GM12878 (cell line): ENCODE results near the gene SEMA3B. TPM values are rescaled to one million over a fixed set of nuclear protein-coding genes. Genes with fewer than 3 reads are reported as not detected.
"Not testable (repeated sequence)": the region's sequence is repeated elsewhere in the genome, so short reads cannot be mapped to it uniquely, and the experiment has no call there.

Source experiments
- ATAC-seq: fragments of 200-7000 bp; cut with Tn5 transposase; 3 replicates; pipeline ENCODE4 v1.9.1; 2020; ENCODE audit warnings: mild to moderate bottlenecking, moderate library complexity
- BruUV-seq: library from RNA; stranded (reverse); fragments of 400-500 nt; replicated peaks from 2 replicates; lab custom pipeline; 2021; lab: Mats Ljungman, UMichigan
- CTCF ChIA-PET: fragments of 300-600 bp; sonication (Branson Sonifier 250); formaldehyde crosslinking; extraction: SDS; loops from one replicate; lab custom pipeline; 2021; ENCODE audit warnings: inconsistent platforms; lab: Yijun Ruan, JAX
- POLR2A ChIA-PET: fragments of 350-600 bp; formaldehyde crosslinking; extraction: SDS; loops from one replicate; lab custom pipeline; 2021; ENCODE audit warnings: inconsistent platforms; lab: Charles Lee
- RAD21 ChIA-PET: fragments of 300-600 bp; sonication (Branson Sonifier 250); formaldehyde crosslinking; loops from one replicate; lab custom pipeline; 2023; ENCODE audit warnings: antibody characterized with exemption; ENCODE audit not compliant: unreplicated experiment; lab: Charles Lee
- SMC1A ChIA-PET: fragments of 300-600 bp; sonication (Branson Sonifier 250); formaldehyde crosslinking; loops from one replicate; lab custom pipeline; 2023; ENCODE audit not compliant: unreplicated experiment, uncharacterized antibody; lab: Charles Lee
- DNase-seq: peaks from one replicate; pipeline ENCODE4 v3.0.0-alpha.2; 2011; ENCODE audit warnings: low read depth, low spot score
- FAIRE-seq: peaks from 3 replicates; lab custom pipeline; 2011; peaks lifted over from hg19 to GRCh38; lab: Jason Lieb, UNC
- H2AFZ ChIP-seq: 2 replicates; pipeline ENCODE4 v1.6.0; 2011; ENCODE audit warnings: low read depth, low read length, control low read depth; ENCODE audit not compliant: control insufficient read depth
- H3K27ac ChIP-seq: 2 replicates; pipeline ENCODE4 v1.5.1; 2011; ENCODE audit warnings: control low read depth; ENCODE audit not compliant: control insufficient read depth, insufficient read depth
- H3K27me3 ChIP-seq, 2 experiments: replicated peaks in 1 of 2; 2 replicates each; pipeline versions ENCODE4 v1.6.0 to v1.6.1; 2011; ENCODE audit warnings: low read length in 1 of 2; ENCODE audit not compliant: control insufficient read depth in 2 of 2, insufficient read depth in 2 of 2
- H3K36me3 ChIP-seq, 2 experiments: 2 replicates each; pipeline ENCODE4 v1.5.1; 2011; ENCODE audit warnings: low read length in 1 of 2; ENCODE audit not compliant: control insufficient read depth in 2 of 2, insufficient read depth in 2 of 2
- H3K4me1 ChIP-seq: 2 replicates; pipeline ENCODE4 v1.6.1; 2011; ENCODE audit warnings: mild to moderate bottlenecking, low read length, moderate library complexity, mixed read lengths; ENCODE audit not compliant: control insufficient read depth, insufficient read depth
- H3K4me2 ChIP-seq: 2 replicates; pipeline ENCODE4 v1.6.0; 2011; ENCODE audit warnings: control low read depth; ENCODE audit not compliant: control insufficient read depth, insufficient read depth
- H3K4me3 ChIP-seq: fragments of 200-600 bp; sonication (generic); 2 replicates; pipeline ENCODE4 v1.5.1; 2016
- H3K79me2 ChIP-seq: 2 replicates; pipeline ENCODE4 v1.6.0; 2011; ENCODE audit warnings: low read length; ENCODE audit not compliant: control insufficient read depth, insufficient read depth
- H3K9ac ChIP-seq: 2 replicates; pipeline ENCODE4 v1.8.0; 2011; ENCODE audit warnings: low read length, control low read depth, mixed read lengths; ENCODE audit not compliant: control insufficient read depth, insufficient read depth
- H3K9me3 ChIP-seq: replicated peaks from 3 replicates; pipeline ENCODE4 v1.5.1; 2011; ENCODE audit warnings: mild to moderate bottlenecking, low read length; ENCODE audit not compliant: control insufficient read depth, insufficient read depth
- H4K20me1 ChIP-seq: 2 replicates; pipeline ENCODE4 v1.6.0; 2011; ENCODE audit not compliant: control insufficient read depth, insufficient read depth
- ATF7 ChIP-seq: fragments of 450-650 bp; IDR thresholded peaks from 2 replicates; pipeline ENCODE4 v1.6.1; 2016; ENCODE audit warnings: low read depth, mild to moderate bottlenecking
- CHD1 ChIP-seq: IDR thresholded peaks from 2 replicates; pipeline ENCODE4 v1.6.1; 2012; ENCODE audit warnings: low read depth, low read length, improper control_type of control experiment
- NR2C1 ChIP-seq: fragments of 450-650 bp; IDR thresholded peaks from 2 replicates; pipeline ENCODE4 v1.6.1; 2017; ENCODE audit warnings: antibody characterized with exemption, mild to moderate bottlenecking, moderate library complexity
- NRF1 ChIP-seq: conservative IDR thresholded peaks from 2 replicates; pipeline ENCODE4 v1.6.1; 2011; ENCODE audit warnings: mild to moderate bottlenecking, low read depth, low read length, improper control_type of control experiment
- PAX5 ChIP-seq: IDR thresholded peaks from 2 replicates; pipeline ENCODE4 v1.6.1; 2011; ENCODE audit warnings: low read depth, low read length, borderline replicate concordance
- PML ChIP-seq: IDR thresholded peaks from 2 replicates; pipeline ENCODE4 v1.6.1; 2012; ENCODE audit warnings: low read length, inconsistent platforms
- RAD21 ChIP-seq: IDR thresholded peaks from 2 replicates; pipeline ENCODE4 v1.6.1; 2011; ENCODE audit warnings: mild to moderate bottlenecking, low read depth, low read length, moderate library complexity; ENCODE audit not compliant: insufficient read depth
- SMAD1 ChIP-seq: fragments of 450-650 bp; IDR thresholded peaks from 2 replicates; pipeline ENCODE4 v1.6.1; 2018; ENCODE audit warnings: mild to moderate bottlenecking, low read depth; ENCODE audit not compliant: partially characterized antibody
- TARDBP ChIP-seq: IDR thresholded peaks from 2 replicates; pipeline ENCODE4 v1.6.1; 2016; ENCODE audit warnings: borderline replicate concordance
- TCF7 ChIP-seq: IDR thresholded peaks from 2 replicates; pipeline ENCODE4 v1.6.1; 2014; ENCODE audit warnings: antibody characterized with exemption, borderline replicate concordance
- ZNF24 ChIP-seq: fragments of 450-650 bp; IDR thresholded peaks from 2 replicates; pipeline ENCODE4 v1.6.1; 2017; ENCODE audit warnings: antibody characterized with exemption, mild to moderate bottlenecking
- WGBS: methylation state at CpG from one replicate; pipeline ENCODE4 v1.1.6; 2016; ENCODE audit warnings: low lambda C conversion rate; ENCODE audit not compliant: insufficient replicate concordance, insufficient coverage; ENCODE audit errors: missing lambda C conversion rate; 5-methylcytosine and 5-hydroxymethylcytosine counted together
- in situ Hi-C: fragments of 300-500 bp; cut with MboI; formaldehyde crosslinking; loops from 9 replicates; pipeline ENCODE4 v1.14.3; 2018; ENCODE audit warnings: mixed read lengths
- intact Hi-C: fragments of 100-400 bp; cut with micrococcal nuclease; formaldehyde crosslinking; loops from one replicate; pipeline ENCODE4 v1.14.2; 2022; ENCODE audit not compliant: unreplicated experiment
- polyA plus RNA-seq, 11 experiments: library from polyadenylated mRNA; depleted of rRNA in 4 of 11; unstranded in 6 of 11; stranded (reverse) in 5 of 11; fragments of >200 nt; fragmentation: Nextera tagmentation in 4 of 11; fragmentation: Illumina TruSeq in 1 of 11; extraction: Ambion mirVana in 4 of 11; extraction: Trizol in 1 of 11; gene quantifications; 1 replicate in 1 of 11; 2 replicates in 10 of 11; pipeline versions ENCODE4 v1.2.1 to v1.2.3, GENCODE V29; 2011 to 2016; ENCODE audit warnings: inconsistent platforms in 2 of 11, missing spikeins in 2 of 11, low read depth in 1 of 11
- total RNA-seq, 4 experiments: library from RNA; depleted of rRNA in 3 of 4; stranded (reverse); fragments of >200 nt in 3 of 4; fragmentation: Illumina TruSeq in 1 of 4; extraction: Trizol in 1 of 4; gene quantifications; 2 replicates each; pipeline versions ENCODE4 v1.2.1 to v1.2.3, GENCODE V29; 2013 to 2021

The SEMA3B gene
- total and polyA plus RNA-seq, 10 of the 15 experiments (the other 5 are each of a cell fraction or from before 2014, with no cell fraction given) = 0.06 to 0.59 (median 0.14) TPM; not detected in 2

DNA sequence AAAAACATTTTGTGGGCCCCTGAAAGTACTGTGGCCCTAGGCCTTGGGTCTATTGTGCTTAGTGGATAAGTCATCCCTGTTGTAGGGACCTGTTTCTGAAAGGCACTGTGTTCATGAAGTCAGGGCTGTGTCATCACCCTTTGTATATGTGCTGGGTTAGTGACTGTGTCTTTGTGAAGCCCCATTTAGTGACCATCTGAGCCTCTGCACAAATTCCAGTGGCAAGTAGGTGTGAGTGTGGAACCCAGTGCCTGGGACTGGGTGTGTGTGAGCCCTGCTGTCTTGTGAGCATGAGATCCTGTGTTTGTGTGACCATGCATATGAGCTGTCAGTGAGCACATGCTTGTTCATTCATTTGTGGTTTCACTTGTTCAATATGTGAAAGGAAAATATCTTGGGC, 35.7 kb downstream of the SEMA3B start:
- Histone ChIP-seq H3K9ac (no peak overlapping the region), H3K4me1 (no peaks in the 10 kb centered on the region; the same call in 1 of the 2 replicates), H4K20me1 (no peaks in the 10 kb centered on the region), H3K79me2 (0 out of 2 replicates have a peak, but pooled peaks cover 2% of the 10 kb centered on the region), H3K36me3 (no peaks in the 10 kb centered on the region), H3K27me3 (no peaks in the 10 kb centered on the region), H3K27ac (no peak overlapping the region), H2AFZ (no peak overlapping the region), H3K4me2 (no peak overlapping the region), H3K4me3 (no peak overlapping the region), H3K9me3 (no peaks in the 10 kb centered on the region)
- intact Hi-C loops = no loop called here
- in situ Hi-C loops = no loop called here
- SMC1A ChIA-PET = interaction anchor here (0.6 kb wide), 1 partner anchor 70 kb away, joined by 3 read pairs; no protein-coding TSS in a partner anchor
- no TSS peak for BruUV-seq
- CTCF ChIA-PET = interaction anchor here (2.1 kb wide), 1 partner anchor 19 kb away, joined by 11 read pairs; no protein-coding TSS in a partner anchor
- no peak for TF ChIP-seq NRF1
- no peak for TF ChIP-seq PAX5
- TF ChIP-seq TCF7 = no peak
- no peak for TF ChIP-seq SMAD1
- TF ChIP-seq TARDBP = no peak
- no peak for TF ChIP-seq ATF7
- TF ChIP-seq NR2C1 = no peak
- TF ChIP-seq RAD21 = no peak
- no peak for TF ChIP-seq CHD1
- no peak for TF ChIP-seq ZNF24
- no peak for TF ChIP-seq PML
- ATAC-seq (no peak), DNase-seq (no peak), FAIRE-seq (no peak)
- POLR2A ChIA-PET = no interaction called here
- RAD21 ChIA-PET = no interaction called here

- H3K9ac ChIP-seq, H3K4me2 ChIP-seq, DNase-seq, CTCF ChIA-PET, BruUV-seq, intact Hi-C loops, H3K9me3 ChIP-seq, H3K36me3 ChIP-seq, H4K20me1 ChIP-seq, POLR2A ChIA-PET, SMC1A ChIA-PET, H3K27me3 ChIP-seq, H2AFZ ChIP-seq, FAIRE-seq, in situ Hi-C loops, H3K79me2 ChIP-seq, ATAC-seq, H3K27ac ChIP-seq, RAD21 ChIA-PET, H3K4me1 ChIP-seq, H3K4me3 ChIP-seq: not testable (repeated sequence)
- 92% methylated on average over 15 of the region's 32 CpGs for WGBS
These were observed 43.1 kb downstream of the SEMA3B start for GRCh38 chr3:50312041-50312440.
